GM19043 (cell line): ENCODE measurements around the gene PTX4.

Source experiments
- ATAC-seq: cut with Tn5 transposase; IDR thresholded peaks from one replicate; pipeline ENCODE4 v1.9.1; 2021; ENCODE audit warnings: low read depth; ENCODE audit not compliant: unreplicated experiment

The PTX4 gene

DNA sequence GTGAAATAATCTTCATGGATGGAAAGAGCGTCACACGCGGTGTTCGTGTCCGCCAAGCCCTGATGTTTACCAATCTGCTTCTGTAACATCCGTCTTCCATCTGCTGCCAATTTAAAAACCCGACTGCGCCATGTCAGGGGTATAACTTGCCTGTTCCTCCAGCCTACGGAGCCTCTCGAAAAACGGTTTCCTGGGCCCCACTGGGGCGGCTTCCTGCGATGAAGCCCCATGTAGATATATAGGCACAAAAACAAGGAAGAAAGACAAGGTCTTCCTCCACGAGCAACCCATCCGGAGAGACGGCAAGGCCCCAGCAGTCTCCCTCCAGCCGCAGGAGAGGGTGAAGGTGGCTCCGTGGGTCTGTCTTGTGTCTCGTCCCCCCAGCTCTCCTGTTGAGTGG is at the start of gene PTX4:
PTX4 (minus strand) TSS at position 326 of the 400 bp plus-strand sequence; CDS start at position 291, 35 bp downstream.
- ATAC-seq = no peak

DNA sequence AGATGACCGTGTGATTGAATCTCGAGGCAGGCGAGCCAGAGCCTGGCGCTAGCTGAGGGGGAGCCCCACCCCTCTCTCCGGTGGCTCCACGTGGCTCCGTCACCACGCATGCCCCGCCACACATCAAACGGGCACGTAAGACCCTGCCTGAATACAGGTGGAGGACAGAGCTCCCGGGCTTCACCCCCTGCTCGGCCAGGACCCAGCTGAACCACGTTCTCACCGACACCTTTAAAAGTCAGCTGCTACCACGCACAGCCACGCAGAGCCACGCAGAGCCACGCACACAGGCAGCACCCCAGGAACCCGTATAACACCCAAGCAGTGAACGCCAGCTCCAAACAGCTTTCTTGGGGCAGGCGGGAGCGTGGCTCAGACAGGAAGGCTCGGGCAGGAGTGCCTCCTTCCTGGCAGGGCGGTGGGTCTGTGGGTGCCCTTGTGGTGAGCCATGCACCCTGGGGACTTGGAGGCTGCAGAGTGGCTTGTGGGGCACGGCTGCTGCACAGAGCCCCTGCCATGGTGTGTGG is 49.1 kb upstream of the PTX4 start:
- ATAC-seq = no peak

- ATAC-seq = no peak
These were observed 48.4 kb upstream of the PTX4 start for GRCh38 chr16:1537138-1537577.

GRCh38 chr16:1536601-1537000 is 47.9 kb upstream of the PTX4 start:
- no peak for ATAC-seq

DNA sequence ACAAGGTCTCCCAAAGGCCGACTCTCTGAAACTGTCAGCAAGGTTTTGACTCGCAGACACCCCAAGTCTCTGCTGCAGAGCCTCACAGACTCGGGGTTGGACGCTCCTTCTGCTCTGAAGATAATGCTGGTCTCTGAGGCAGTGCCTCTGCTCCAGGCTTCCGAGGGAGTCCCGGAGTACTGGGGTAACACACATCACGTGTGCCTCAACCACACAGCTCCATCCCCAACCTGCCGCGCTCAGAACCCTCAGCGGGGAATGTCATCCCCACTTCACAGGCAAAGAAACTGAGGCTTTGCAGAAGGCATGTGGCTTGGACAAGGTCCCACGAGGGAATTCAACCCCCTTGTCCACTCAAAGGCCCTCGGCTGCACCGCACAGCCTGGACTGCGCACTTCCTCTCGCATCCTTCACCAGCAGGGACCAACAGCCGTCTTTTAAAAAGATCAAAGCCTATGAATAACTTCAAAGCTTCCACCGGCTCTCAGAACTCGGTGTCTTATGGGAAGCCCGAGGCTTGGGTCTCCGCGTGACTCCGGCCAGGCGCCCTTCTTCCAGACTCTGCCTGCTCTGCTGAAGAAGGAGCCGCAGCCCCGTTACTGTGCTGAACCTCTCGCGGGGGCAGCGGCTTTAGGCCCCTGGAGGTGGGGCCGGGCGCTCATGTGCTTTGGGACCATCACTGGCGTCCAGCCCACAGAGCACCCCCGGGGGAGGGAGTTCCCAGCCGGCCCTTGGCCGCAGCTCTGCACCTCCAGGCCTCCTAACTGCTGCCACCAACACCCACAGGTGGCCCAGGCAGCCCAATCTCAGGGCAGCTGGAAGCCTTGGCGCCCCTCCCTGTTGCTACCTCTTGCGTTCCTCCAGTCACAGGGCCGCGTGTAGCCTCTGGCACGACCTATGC is 46.9 kb upstream of the PTX4 start:
- ATAC-seq = no peak

DNA sequence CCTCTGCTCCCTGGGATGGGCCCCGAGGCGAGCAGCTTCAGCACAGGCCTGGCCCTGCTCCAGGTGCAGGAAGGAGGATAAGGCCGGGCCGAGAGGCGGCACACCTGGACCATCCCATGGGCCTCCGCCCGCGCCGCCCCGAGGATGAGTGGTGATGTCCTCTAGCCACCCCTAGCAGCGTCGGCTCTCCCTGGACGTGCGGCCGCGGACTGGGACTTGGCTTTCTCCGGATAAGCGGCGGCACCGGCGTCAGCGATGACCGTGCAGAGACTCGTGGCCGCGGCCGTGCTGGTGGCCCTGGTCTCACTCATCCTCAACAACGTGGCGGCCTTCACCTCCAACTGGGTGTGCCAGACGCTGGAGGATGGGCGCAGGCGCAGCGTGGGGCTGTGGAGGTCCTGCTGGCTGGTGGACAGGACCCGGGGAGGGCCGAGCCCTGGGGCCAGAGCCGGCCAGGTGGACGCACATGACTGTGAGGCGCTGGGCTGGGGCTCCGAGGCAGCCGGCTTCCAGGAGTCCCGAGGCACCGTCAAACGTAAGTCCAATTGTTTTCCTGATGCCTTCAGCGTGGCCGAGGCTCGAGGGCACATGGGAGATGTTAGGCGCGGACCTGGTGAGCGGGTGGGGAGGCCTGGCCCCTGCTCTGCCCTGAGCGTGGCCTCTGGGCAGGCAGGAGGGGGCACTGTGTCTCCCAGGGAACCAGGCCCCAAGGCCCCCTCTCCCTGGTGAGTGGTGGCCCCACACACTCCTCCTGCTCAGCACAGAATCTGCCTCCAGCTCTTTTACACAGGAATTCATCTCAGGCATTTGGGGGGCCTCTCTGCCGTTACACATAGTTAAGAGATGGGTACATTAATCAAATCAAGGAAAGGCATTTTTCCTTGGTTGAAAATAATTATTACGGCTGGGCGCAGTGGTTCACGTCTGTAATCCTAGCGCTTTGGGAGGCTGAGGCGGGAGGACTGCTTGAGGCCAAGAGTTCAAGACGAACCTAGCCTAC is 45.6 kb upstream of the PTX4 start:
- ATAC-seq = no peak

DNA sequence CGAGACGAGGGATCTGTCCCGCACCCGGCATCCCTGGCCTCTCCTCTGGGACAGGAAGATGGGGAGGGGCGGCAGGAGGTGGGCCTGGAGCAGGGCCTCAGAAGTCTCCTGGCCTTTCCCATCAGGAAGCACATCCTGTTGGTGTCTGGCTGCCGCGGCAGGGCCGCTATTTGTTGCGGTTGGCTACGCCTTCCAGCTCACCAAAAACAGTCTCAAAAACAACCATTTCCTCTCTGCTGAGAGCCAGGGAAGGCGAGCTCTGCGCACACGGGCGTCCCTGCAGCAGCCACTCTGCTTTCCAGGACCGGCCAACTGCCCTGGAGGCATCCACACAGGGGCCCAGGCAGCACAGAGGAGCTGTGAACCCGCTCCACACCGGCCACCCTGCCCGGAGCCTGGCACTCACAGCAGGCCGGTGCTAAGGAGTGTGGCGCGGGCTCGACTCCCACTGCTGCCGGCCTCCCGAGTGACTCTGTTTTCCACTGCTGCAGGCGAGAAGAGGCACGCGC is 44.8 kb upstream of the PTX4 start, which contains the start of gene TMEM204:
TMEM204 (plus strand) TSS at position 224 of the 509 bp plus-strand sequence. CDS start 610 bp downstream, outside the sequence.
- ATAC-seq = no peak

GRCh38 chr16:1532771-1533170 is 44.0 kb upstream of the PTX4 start:
- ATAC-seq = no peak

GRCh38 chr16:1532081-1532760 is 43.5 kb upstream of the PTX4 start:
- ATAC-seq = no peak

- ATAC-seq = no peak
These were observed 42.8 kb upstream of the PTX4 start for GRCh38 chr16:1531638-1531910.

GRCh38 chr16:1530883-1531637 is 42.3 kb upstream of the PTX4 start:
- no peak for ATAC-seq

GRCh38 chr16:1530349-1530882 is 41.7 kb upstream of the PTX4 start:
- no peak for ATAC-seq

DNA sequence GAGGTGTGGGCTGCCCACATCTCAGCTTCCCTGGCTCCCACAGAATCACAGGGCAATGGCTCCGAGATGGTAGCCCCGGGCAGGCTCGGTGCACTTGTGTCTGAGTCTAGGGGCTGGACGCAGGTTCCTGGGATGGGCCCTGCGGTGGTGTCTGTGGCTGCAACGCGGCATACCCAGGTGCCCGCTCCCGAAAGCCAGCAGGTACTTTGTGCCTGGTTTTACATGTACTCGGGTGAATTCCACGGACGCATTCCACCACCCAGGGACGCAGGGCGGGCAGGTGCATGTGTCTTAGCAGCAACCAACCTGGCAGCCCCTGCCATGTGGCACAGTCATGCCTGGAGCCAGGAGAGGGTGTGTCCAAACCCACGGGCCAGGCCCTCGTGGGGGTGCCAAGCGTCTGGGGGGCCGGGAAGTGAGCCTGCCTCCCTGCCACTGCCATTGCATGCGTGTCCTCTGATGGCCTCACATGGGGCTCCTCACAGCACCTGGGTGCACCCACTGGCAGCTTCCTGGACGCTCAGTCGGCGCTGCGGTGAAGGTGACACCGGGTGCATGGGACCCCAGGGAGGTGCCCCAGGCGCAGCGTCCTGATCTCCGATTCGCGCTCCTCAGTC is 40.3 kb upstream of the PTX4 start:
- no peak for ATAC-seq

DNA sequence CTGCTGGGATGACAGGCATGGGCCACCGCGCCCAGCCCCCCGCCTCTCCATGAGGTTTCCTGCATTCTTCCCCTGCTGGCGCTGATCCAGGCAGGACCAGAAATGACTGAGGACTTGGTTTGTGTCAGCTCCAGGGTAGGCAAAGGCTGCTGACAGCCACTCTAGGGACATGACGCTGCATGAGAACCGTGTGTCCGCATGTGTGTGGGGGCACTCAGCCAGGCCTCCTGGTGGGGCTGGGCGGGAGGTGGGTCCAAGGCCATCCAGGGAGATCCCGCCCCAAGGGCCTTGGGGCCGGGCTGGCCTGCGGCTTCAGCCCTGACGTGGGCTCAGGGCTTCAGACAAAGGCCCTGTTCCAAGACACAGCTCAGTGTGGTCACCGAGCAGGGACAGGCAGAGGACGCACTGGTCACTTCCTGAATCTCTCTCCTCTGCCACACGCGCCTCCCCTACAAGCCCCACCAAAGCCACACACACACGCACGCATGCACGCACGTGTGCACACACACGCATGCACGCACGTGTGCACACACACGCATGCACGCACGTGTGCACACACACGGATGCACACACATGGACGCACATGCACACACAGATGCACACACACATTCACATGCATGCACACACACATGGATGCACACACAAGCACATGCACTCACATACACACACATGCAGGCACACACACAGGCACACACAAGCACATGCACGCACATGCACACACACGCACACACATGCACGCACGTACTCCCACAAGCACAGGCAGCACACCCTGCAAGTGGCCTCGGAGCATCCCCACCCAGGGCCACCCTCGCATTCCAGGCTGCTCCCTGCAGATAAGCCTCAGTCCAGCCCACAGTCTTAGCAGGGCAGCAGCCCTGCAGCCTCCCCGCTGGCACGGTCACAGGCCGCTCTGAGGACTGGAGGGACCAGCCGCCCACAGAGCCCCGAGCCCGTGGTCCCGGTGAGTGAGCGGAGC is 39.4 kb upstream of the PTX4 start:
- no peak for ATAC-seq

DNA sequence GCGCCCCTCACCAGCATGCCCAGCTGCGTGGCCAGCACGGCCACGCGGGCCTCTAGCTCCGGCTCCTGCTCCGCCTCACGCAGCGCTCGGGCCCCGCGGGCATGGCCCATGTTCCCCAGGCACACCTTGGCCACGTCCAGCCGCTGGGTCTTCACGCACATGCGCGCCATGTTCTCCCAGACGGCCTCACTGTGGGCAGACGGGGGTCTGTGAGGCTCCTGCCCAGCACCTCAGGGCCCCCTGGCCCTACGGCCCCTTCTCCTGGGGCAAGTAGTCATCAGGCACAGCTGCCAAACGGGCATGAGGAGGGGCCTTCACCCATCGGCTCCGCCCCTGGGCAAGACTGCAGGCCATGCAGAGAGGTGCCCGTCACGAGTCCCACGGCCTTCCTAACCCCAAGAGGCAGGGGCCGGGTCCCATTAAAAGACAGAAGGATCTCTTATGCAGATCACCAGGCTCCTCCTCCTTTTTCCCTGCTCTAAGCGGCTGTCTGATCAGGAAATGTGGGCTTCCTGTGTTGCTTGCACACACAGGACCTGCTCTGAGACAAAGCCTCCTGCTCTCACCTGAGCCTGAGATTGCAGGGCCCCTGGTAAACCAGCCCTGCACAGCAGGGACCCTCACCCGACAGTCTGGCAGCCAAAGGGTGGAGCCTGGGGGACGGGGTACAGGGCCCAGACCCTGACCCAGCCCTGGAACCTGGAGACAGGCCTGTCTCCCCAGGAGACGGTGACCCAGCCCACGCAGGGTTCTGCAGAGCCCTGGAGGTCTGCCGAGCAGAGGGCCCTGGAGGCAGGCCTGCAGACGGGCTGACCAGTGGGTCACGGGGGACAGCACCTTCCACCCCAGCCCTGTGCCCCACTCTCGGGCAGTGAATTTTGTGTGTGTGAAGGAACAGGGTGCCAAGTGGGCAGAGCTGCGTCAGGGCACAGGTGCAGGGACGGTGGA is 38.1 kb upstream of the PTX4 start:
- ATAC-seq = no peak

GRCh38 chr16:1525871-1526607 is 37.3 kb upstream of the PTX4 start:
- no peak for ATAC-seq
